ENCODE measurements around the gene INSYN2B. TPM values are rescaled to one million over a fixed set of nuclear protein-coding genes. Genes with fewer than 3 reads are reported as not detected.

INSYN2B gene
- total and polyA plus RNA-seq, 2 donors (not counting 1 experiment from before 2014, with no cell fraction given) = not detected

- Histone ChIP-seq H3K4me2 (replicated peaks; ENCODE audit: low read depth, low read length, poor library complexity, severe bottlenecking) (no peak overlapping the region), H3K4me3 (ENCODE audit: control extremely low read depth in 1 of 5, extremely low read depth in 1 of 5, insufficient read depth in 1 of 5, low read depth in 2 of 5, low read length in 4 of 5) (no peak overlapping the region), H3K79me2 (ENCODE audit: control insufficient read depth, insufficient read depth, low read length) (peaks cover 9% of the 10 kb centered on the region), H3K4me1 (ENCODE audit: control insufficient read depth in 2 of 2, insufficient read depth in 2 of 2, low read length in 2 of 2) (no peaks in the 10 kb centered on the region), H3K9ac (ENCODE audit: low read length) (no peak overlapping the region), H3K36me3 (replicated peaks in 1 of 2; ENCODE audit: control extremely low read depth in 1 of 2, control insufficient read depth in 1 of 2, extremely low read depth in 1 of 2, insufficient read depth in 2 of 2, low read length in 1 of 2) (peaks cover 0 to 6% of the 10 kb centered on the region in 2 experiments), H3K27me3 (replicated peaks in 1 of 4; ENCODE audit: control extremely low read depth in 1 of 4, control insufficient read depth in 3 of 4, insufficient read depth in 4 of 4, low read length in 3 of 4) (no peaks in the 10 kb centered on the region), H2AFZ (ENCODE audit: insufficient read depth, low read depth, low read length, poor library complexity, severe bottlenecking) (no peak overlapping the region), H4K20me1 (ENCODE audit: control insufficient read depth, insufficient read depth, low read length, poor library complexity, severe bottlenecking) (peaks cover 15% of the 10 kb centered on the region), H3K9me3 (ENCODE audit: control extremely low read depth in 1 of 3, control insufficient read depth in 2 of 3, insufficient read depth in 1 of 3, low read length in 2 of 3) (no peaks in the 10 kb centered on the region), H3K27ac (ENCODE audit: low read length in 2 of 2) (no peak overlapping the region)
- TF ChIP-seq EZH2 (IDR thresholded peaks at IDR 0.05; ENCODE audit: borderline replicate concordance, insufficient read depth, low read depth, low read length, poor library complexity, severe bottlenecking) (no peak), CTCF (IDR thresholded peaks at IDR 0.05) (no peak)
- Mint-ChIP-seq H3K4me1 (peaks cover 2% of the 10 kb centered on the region), H3K9me3 (ENCODE audit: insufficient read depth) (no peaks in the 10 kb centered on the region), H3K4me3 (no peak overlapping the region), H3K27ac (no peak overlapping the region), H3K27me3 (no peaks in the 10 kb centered on the region)
- intact Hi-C loops (cut with micrococcal nuclease) = no loop called here
- no peak for DNase-seq
- ChIA-PET CTCF (no interaction called here), POLR2A (no interaction called here)
- ATAC-seq (ENCODE audit: low read depth) = no peak
- WGBS (ENCODE audit: insufficient coverage) = no CpG with 5 or more reads among the region's 2 CpGs
These were observed 66.8 kb downstream of the INSYN2B start for GRCh38 chr5:169913479-169913878.

GRCh38 chr5:169911448-169912212, 68.7 kb downstream of the INSYN2B start:
- POLR2A ChIA-PET = no interaction called here
- H3K9me3 Mint-ChIP-seq (ENCODE audit: insufficient read depth) = no peaks in the 10 kb centered on the region
- Histone ChIP-seq H3K9ac (ENCODE audit: low read length) (no peak overlapping the region), H3K4me3 (ENCODE audit: control extremely low read depth in 1 of 5, extremely low read depth in 1 of 5, insufficient read depth in 1 of 5, low read depth in 2 of 5, low read length in 4 of 5) (no peak overlapping the region), H3K27me3 (replicated peaks in 1 of 4; ENCODE audit: control extremely low read depth in 1 of 4, control insufficient read depth in 3 of 4, insufficient read depth in 4 of 4, low read length in 3 of 4) (no peaks in the 10 kb centered on the region), H3K27ac (ENCODE audit: low read length in 2 of 2) (no peak overlapping the region), H3K79me2 (ENCODE audit: control insufficient read depth, insufficient read depth, low read length) (peaks cover 9% of the 10 kb centered on the region), H3K4me2 (replicated peaks; ENCODE audit: low read depth, low read length, poor library complexity, severe bottlenecking) (no peak overlapping the region), H4K20me1 (ENCODE audit: control insufficient read depth, insufficient read depth, low read length, poor library complexity, severe bottlenecking) (peaks cover 22% of the 10 kb centered on the region), H2AFZ (ENCODE audit: insufficient read depth, low read depth, low read length, poor library complexity, severe bottlenecking) (no peak overlapping the region), H3K36me3 (replicated peaks in 1 of 2; ENCODE audit: control extremely low read depth in 1 of 2, control insufficient read depth in 1 of 2, extremely low read depth in 1 of 2, insufficient read depth in 2 of 2, low read length in 1 of 2) (peaks cover 0 to 4% of the 10 kb centered on the region in 2 experiments), H3K4me1 (ENCODE audit: control insufficient read depth in 2 of 2, insufficient read depth in 2 of 2, low read length in 2 of 2) (no peaks in the 10 kb centered on the region), H3K9me3 (ENCODE audit: control extremely low read depth in 1 of 3, control insufficient read depth in 2 of 3, insufficient read depth in 1 of 3, low read length in 2 of 3) (no peaks in the 10 kb centered on the region)
- intact Hi-C loops (cut with micrococcal nuclease) = no loop called here
- no CpG with 5 or more reads among the region's 4 CpGs for WGBS (ENCODE audit: insufficient coverage)
- H3K27me3 Mint-ChIP-seq = no peaks in the 10 kb centered on the region
- TF ChIP-seq EZH2 (IDR thresholded peaks at IDR 0.05; ENCODE audit: borderline replicate concordance, insufficient read depth, low read depth, low read length, poor library complexity, severe bottlenecking) (no peak), CTCF (IDR thresholded peaks at IDR 0.05) (no peak)
- DNase-seq (no peak), ATAC-seq (ENCODE audit: low read depth) (no peak)
- CTCF ChIA-PET = no interaction called here
- no peak overlapping the region for H3K27ac Mint-ChIP-seq
- no peak overlapping the region for H3K4me3 Mint-ChIP-seq
- H3K4me1 Mint-ChIP-seq = no peaks in the 10 kb centered on the region

Data from B cell (primary cell).